Right cardiac atrium (tissue), 5 donors: Measurements from ENCODE around the gene CD1E. TPM values are rescaled to one million over a fixed set of nuclear protein-coding genes. Genes with fewer than 3 reads are reported as not detected.

Experiments
- ATAC-seq, 2 donors: fragments of 200-7000 bp; cut with Tn5 transposase; one replicate each; pipeline versions ENCODE4 v1.8.0 to v1.9.1; 2020; ENCODE audit warnings: moderate library complexity in 2 of 2, mild to moderate bottlenecking in 1 of 2
- DNase-seq, 3 donors: peaks; one replicate each; pipeline ENCODE4 v3.0.0-alpha.2; 2020
- H3K27ac ChIP-seq: one replicate; pipeline ENCODE4 v1.5.1; 2013; ENCODE audit warnings: mild to moderate bottlenecking, low read length, control low read depth, moderate library complexity
- H3K27me3 ChIP-seq: one replicate; pipeline ENCODE4 v1.6.1; 2013; ENCODE audit not compliant: control insufficient read depth, insufficient read depth
- H3K4me1 ChIP-seq: one replicate; pipeline ENCODE4 v1.6.1; 2013; ENCODE audit warnings: low read length; ENCODE audit not compliant: control insufficient read depth, insufficient read depth
- H3K4me3 ChIP-seq: one replicate; pipeline ENCODE4 v1.5.1; 2013; ENCODE audit warnings: low read length, control low read depth
- H3K9me3 ChIP-seq: one replicate; pipeline ENCODE4 v1.6.1; 2013; ENCODE audit warnings: low read length; ENCODE audit not compliant: control insufficient read depth
- WGBS: extraction: QIAGEN DNeasy Blood & Tissue Kit; methylation state at CpG from one replicate; pipeline ENCODE4 v1.1.7; 2013; 5-methylcytosine and 5-hydroxymethylcytosine counted together
- intact Hi-C, 4 donors: fragments of 100-400 bp; cut with DNase I; formaldehyde crosslinking; loops; one replicate each; pipeline versions ENCODE4 v1.11.0 to v1.14.0; 2022 to 2023
- long read RNA-seq, 4 donors: library from polyadenylated mRNA; unstranded; transcript quantifications; one replicate each; pipeline ENCODE4 v2.0.0, GENCODE V29; 2020 to 2021
- polyA plus RNA-seq: library from polyadenylated mRNA; stranded (reverse); fragments of 200-250 nt; gene quantifications from one replicate; pipeline ENCODE4 v1.2.3, GENCODE V29; 2013
- total RNA-seq, 4 donors: library from RNA; stranded (reverse); fragmentation: NEBNext Ultra II Directional; extraction: Animal tissue kit (Norgen Biotek cat#: 25700); gene quantifications; one replicate each; pipeline ENCODE4 v1.2.1, GENCODE V29; 2021
- donor health status: healthy with polysubstance abuse.
- donor health status: DM: no; HTN: yes; CAD: no.
- donor health status: DM: no; HTN: no; CAD: no.
- donor health status: DM: no; HTN: yes; CAD: no; lungs with severe emphysema.
- donor health status: DM: yes; HTN: yes; CAD: no.

CD1E gene
- under 1 TPM in 2 of 4 donors, not detected in 2; 0.29 to 0.59 TPM for total RNA-seq
- polyA plus RNA-seq, result not detected
- long read RNA-seq, donor 1, result 0 reads
- long read RNA-seq, donor 2, result 0 reads
- long read RNA-seq, donor 3, result 0 reads
- long read RNA-seq, donor 4, result 0 reads

DNA sequence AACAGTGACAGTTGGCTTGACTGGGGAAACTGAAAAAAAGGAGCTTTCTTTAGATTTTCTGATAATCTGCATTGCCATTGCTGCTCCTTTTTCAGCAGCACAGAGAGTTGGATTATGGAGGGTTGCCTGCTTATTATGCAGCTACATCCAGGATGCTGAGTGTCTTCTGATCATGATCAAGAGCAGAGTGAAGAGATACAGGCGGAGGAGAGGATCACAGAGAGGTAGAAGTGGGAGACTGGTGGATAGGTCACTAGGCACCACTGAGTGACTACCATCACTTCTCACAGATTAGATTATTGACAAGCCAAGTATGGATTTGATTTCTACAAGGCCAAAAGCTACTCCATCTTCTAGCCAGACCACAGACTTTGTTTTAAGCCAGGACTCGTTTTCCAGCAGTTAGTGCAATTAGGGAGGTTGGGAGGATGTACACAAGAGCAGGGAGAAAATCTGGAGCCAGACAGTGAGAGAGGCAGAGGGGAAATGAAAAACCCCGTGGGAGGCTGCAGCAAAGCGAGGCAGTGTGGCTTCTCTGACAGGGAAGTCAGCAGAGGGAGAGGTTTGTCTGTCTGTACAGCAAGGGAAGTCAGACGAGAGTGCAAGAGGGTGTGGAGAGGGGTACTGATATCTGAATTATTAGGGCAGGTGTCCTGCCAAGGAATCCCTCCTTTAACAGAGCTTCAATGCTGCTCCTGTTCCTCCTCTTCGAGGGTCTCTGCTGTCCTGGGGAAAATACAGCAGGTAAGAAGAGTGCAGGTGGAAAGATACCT lies at the start of gene CD1E:
Gene CD1E, plus strand, starts transcription at position 592 of the 773 bp plus-strand sequence. Its CDS starts 95 bp downstream, at position 687.
- Histone ChIP-seq H3K4me3 (no peak within 1 kb of the TSS), H3K9me3 (no peaks in the 10 kb centered on the region), H3K27ac (no peak within 1 kb of the TSS), H3K27me3 (no peaks in the 10 kb centered on the region), H3K4me1 (no peaks in the 10 kb centered on the region)
- no peak for DNase-seq
- 40% methylated on average over 6 of the region's 6 CpGs for WGBS
- intact Hi-C loops, result no loop called here
- no peak for ATAC-seq

DNA sequence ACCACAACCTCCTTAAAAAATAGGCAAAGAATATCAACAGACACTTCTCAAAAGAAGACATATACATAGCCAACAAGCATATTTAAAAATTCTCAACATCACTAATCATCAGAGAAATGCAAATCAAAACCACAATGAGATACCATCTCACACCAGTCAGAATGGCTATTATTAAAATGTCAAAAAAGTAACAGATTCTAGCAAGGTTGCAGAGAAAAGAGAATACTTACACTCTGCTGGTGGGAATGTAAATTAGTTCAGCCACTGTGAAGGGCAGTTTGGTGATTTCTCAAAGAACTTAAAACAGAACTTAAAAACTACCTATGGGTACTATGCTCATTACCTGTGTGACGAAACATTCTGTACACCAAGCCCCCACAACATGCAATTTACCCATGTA lies 43.1 kb upstream of the CD1E start:
- WGBS, result 91% methylated on average over 1 of the region's 1 CpG
- Histone ChIP-seq H3K27me3 (no peaks in the 10 kb centered on the region), H3K4me3 (no peak overlapping the region), H3K4me1 (no peaks in the 10 kb centered on the region), H3K27ac (no peak overlapping the region), H3K9me3 (no peaks in the 10 kb centered on the region)
- intact Hi-C loops, result no loop called here
- ATAC-seq, result no peak
- DNase-seq, result no peak

DNA sequence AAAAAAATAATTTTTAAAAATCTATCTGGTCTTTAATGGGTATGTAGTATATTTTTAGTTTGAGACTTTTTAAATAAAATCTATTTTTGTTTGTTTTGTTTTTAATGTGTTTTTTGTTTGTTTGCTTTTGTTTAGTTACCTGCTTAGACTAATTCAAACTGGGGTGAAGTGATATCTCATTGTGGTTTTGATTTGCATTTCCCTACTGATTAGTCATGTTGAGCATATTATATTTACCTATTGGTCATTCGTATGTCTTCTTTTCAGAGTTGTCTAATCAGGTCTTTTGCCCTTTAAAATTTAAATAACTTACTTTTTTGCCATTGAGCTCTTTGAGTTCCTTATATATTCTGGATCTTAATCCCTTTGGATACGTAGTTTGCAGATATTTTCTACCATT lies 42.6 kb upstream of the CD1E start:
- ATAC-seq, result no peak
- Histone ChIP-seq H3K4me3 (no peak overlapping the region), H3K9me3 (no peaks in the 10 kb centered on the region), H3K27ac (no peak overlapping the region), H3K27me3 (no peaks in the 10 kb centered on the region), H3K4me1 (no peaks in the 10 kb centered on the region)
- 65% methylated on average over 2 of the region's 2 CpGs for WGBS
- no peak for DNase-seq
- intact Hi-C loops, result no loop called here

DNA sequence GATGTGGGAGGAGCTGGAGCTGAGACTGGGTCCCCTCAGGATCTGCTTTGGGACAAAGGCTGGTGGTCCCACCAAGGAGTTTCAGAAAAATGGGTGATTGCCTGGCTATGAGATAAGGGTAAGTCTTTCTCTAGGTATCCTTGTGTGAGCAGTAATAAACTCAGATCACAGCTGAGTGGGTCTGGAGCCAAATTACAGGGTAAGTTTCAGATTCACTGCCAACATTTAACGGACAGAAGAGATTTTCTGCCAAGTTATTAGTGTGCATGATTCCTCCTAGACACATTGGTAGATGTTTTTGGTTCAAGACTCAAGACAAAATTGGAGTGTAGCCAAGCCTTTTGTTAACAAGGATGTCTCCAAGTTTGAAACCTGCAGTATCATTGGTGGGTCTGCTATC lies 29.8 kb upstream of the CD1E start:
- Histone ChIP-seq H3K27me3 (no peaks in the 10 kb centered on the region), H3K9me3 (no peaks in the 10 kb centered on the region), H3K4me3 (no peak overlapping the region), H3K4me1 (no peaks in the 10 kb centered on the region), H3K27ac (no peak overlapping the region)
- WGBS, result 49% methylated on average over 1 of the region's 1 CpG
- ATAC-seq, result no peak
- no peak for DNase-seq
- intact Hi-C loops, result no loop called here

DNA sequence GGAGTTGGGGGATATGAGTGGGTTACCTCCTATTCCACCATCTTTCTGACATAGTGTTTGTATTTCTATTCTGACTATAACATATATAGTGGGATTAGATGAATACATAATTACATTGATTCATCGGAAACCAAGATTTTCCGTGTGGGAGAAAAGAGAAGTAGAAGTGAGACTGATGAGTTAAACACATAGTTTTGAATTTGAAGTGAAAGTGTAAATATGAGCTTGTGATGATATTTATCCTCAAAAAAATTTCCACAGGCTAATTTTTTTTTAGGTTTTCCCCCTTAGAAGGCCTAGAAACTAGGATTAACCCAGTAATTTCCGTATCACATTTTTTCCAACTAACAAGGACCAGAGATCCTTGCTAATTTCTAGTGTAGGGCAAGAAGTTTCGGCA lies 29.3 kb upstream of the CD1E start:
- intact Hi-C loops, result no loop called here
- Histone ChIP-seq H3K9me3 (no peaks in the 10 kb centered on the region), H3K27ac (no peak overlapping the region), H3K4me1 (no peaks in the 10 kb centered on the region), H3K4me3 (no peak overlapping the region), H3K27me3 (no peaks in the 10 kb centered on the region)
- no peak for DNase-seq
- WGBS, result 84% methylated on average over 4 of the region's 4 CpGs
- no peak for ATAC-seq

DNA sequence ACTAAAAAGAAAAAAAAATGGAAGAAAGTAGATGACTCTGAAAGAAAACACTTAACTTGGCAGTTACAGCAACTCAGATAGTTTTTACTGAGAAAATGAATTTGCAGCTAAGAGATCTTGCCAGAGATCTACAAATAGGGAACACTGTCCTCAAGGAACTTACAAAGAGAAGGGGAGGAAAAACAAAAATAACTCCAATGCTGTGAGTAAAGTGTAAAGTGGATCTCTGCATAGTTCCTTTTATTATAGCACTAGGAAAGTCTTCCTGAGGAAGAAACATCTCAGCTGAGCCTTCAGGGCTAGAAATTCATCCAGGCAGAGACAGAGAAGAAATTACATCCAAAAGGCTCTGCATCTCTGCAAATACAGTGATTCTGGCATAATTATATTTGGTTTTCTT lies 26.2 kb upstream of the CD1E start:
- no peak overlapping the region for H3K4me3 ChIP-seq
- no peak for DNase-seq
- H3K27me3 ChIP-seq, result no peaks in the 10 kb centered on the region
- H3K9me3 ChIP-seq, result no peaks in the 10 kb centered on the region
- intact Hi-C loops, result no loop called here
- ATAC-seq, result no peak
- no peak overlapping the region for H3K27ac ChIP-seq
- H3K4me1 ChIP-seq, result no peaks in the 10 kb centered on the region

DNA sequence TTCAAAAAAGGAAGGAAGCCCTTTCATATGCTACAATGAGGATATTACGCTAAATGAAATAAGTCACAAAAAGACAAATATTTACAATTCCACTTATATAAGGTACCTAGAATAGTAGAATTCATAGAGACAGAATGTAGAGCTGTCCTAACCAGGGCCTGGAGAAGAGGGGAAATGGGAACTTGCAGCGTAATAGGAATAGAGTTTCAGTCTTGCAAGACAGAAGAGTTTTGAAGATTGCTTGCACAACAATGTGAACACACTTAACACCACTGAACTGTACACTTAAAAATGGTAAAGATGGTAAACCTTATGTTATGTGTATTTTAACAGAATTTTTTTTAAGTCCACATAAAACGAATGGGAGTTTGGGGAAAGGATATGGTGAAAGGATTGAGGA lies 25.3 kb upstream of the CD1E start:
- ATAC-seq (no peak), DNase-seq (no peak)
- Histone ChIP-seq H3K9me3 (no peaks in the 10 kb centered on the region), H3K4me1 (no peaks in the 10 kb centered on the region), H3K27me3 (no peaks in the 10 kb centered on the region), H3K4me3 (no peak overlapping the region), H3K27ac (no peak overlapping the region)
- intact Hi-C loops, result no loop called here
- WGBS, result 86% methylated on average over 3 of the region's 3 CpGs

DNA sequence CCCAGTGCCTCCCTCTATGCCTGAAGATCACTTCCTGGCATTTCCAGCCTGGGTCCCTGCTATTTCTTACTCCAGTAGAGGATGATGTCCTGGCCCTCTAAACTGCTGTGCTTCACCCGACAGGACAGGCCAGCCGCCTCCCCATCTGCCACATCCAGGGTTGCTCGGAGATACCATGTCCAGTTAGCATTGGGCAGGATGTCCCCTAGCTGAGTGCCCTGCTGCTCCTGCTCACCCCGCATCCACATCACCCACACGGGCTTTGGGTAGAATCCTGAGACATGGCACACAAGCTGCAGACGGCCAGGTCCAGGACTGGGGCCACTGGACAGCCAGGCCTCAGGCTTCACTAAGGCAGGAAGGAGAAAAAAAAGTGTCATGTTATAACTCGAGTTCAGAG lies 24.4 kb upstream of the CD1E start:
- DNase-seq (no peak), ATAC-seq (no peak)
- WGBS, result 90% methylated on average over 7 of the region's 7 CpGs
- intact Hi-C loops, result no loop called here
- no peak overlapping the region for H3K4me3 ChIP-seq
- no peaks in the 10 kb centered on the region for H3K9me3 ChIP-seq
- no peaks in the 10 kb centered on the region for H3K4me1 ChIP-seq
- H3K27me3 ChIP-seq, result no peaks in the 10 kb centered on the region
- H3K27ac ChIP-seq, result no peak overlapping the region

DNA sequence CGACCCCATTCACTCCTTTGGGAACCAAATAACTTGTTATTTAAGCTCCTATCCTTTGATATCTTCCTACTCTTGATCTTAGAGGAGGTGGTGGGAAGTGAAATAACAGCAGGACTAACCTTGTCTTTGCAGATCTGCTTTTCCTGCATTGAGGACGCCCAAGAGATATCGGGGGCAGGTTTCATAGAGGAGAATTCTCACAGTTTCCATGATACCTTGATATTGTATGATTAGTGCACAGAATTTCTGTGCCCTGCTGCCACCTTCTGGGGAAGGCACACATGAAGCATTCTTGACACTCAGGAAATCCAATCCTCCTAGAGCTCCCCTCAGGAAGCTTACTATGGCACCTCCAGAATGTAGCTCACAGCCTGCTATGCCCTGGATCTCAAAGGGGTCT lies 24.0 kb upstream of the CD1E start:
- 73% methylated on average over 3 of the region's 3 CpGs for WGBS
- intact Hi-C loops, result no loop called here
- ATAC-seq, result no peak
- H3K27me3 ChIP-seq, result no peaks in the 10 kb centered on the region
- no peaks in the 10 kb centered on the region for H3K9me3 ChIP-seq
- H3K27ac ChIP-seq, result no peak overlapping the region
- H3K4me3 ChIP-seq, result no peak overlapping the region
- DNase-seq, result peak in 1 of 3 donors; percentile 52
- H3K4me1 ChIP-seq, result no peaks in the 10 kb centered on the region

DNA sequence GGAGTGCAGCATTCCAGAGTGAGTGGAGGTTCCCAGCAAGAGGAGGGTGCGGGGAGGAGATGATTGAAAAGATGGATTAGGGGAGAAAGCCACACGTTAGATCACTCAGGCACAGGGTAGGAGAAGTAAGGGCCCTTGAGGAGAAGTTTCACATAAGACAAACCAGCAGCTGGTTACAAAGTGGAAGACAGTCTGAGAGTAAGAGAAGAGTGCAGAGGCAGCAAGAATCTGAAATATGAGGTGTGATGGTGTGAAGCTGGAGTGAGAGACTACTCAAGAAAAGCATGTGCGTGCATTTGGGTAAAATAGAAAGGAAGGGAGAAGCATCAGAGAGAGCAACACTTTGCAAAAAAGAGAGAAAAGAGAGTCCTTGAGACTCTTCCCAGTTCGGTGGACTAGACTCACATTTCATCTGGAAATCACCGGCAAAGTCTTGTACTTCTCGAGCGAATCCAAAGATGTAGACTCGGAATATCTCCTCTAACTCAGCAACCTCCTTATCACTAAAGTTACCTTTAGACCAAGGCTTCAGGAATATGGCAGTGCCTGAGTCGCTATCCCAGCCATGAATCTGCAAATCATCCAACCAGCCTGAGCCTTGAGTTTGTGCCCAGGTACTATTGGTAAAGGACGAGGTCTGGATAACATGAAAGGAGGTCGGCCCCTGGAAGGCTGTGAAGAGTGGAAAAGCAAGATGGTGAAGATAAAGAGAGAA lies 23.1 kb upstream of the CD1E start:
- no peak overlapping the region for H3K4me3 ChIP-seq
- no peaks in the 10 kb centered on the region for H3K4me1 ChIP-seq
- ATAC-seq (no peak), DNase-seq (no peak)
- intact Hi-C loops, result no loop called here
- WGBS, result 80% methylated on average over 11 of the region's 11 CpGs
- no peak overlapping the region for H3K27ac ChIP-seq
- no peaks in the 10 kb centered on the region for H3K9me3 ChIP-seq
- no peaks in the 10 kb centered on the region for H3K27me3 ChIP-seq

DNA sequence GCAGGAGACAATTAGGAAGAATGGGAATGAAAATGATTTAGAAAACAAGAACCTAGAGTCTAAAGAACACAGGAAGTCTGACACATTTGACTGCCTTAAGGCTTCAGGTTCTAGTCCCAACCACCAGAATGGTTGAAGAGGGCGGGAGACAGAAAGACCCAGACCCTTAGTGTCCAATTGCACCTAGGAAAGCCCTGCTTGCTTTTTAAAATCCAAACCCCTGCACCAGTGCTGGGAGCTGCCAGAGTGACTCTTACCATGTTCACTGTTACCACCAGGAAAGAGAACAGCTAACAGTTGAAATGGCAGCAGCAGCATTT lies 22.6 kb upstream of the CD1E start:
- Histone ChIP-seq H3K27ac (no peak overlapping the region), H3K4me1 (no peaks in the 10 kb centered on the region)
- 93% methylated on average over 1 of the region's 1 CpG for WGBS

More for the DNA sequence above, 22.6 kb upstream of the CD1E start:
- H3K9me3 ChIP-seq, result no peaks in the 10 kb centered on the region
- no peak overlapping the region for H3K4me3 ChIP-seq
- no peak for DNase-seq
- intact Hi-C loops, result no loop called here
- ATAC-seq, result no peak
- H3K27me3 ChIP-seq, result no peaks in the 10 kb centered on the region
